ENCODE data around the gene HCRTR1.

The HCRTR1 gene

GRCh38 chr1:31620631-31621497 lies 3.4 kb downstream of the HCRTR1 start:
- H3K4me3 ChIP-seq (ENCODE audit: low read depth, low read length): no peak overlapping the region
- no peak for TF ChIP-seq CTCF (IDR thresholded peaks at IDR 0.05; ENCODE audit: low read depth, low read length)

GRCh38 chr1:31621498-31621820 lies 4.0 kb downstream of the HCRTR1 start:
- TF ChIP-seq CTCF (IDR thresholded peaks at IDR 0.05; ENCODE audit: low read depth, low read length): no peak
- no peak overlapping the region for H3K4me3 ChIP-seq (ENCODE audit: low read depth, low read length)

GRCh38 chr1:31621847-31622730 lies 4.6 kb downstream of the HCRTR1 start:
- TF ChIP-seq CTCF (IDR thresholded peaks at IDR 0.05; ENCODE audit: low read depth, low read length): no peak
- H3K4me3 ChIP-seq (ENCODE audit: low read depth, low read length): no peak overlapping the region

GRCh38 chr1:31623365-31623764 lies 5.9 kb downstream of the HCRTR1 start:
- no peak for TF ChIP-seq CTCF (IDR thresholded peaks at IDR 0.05; ENCODE audit: low read depth, low read length)
- no peak overlapping the region for H3K4me3 ChIP-seq (ENCODE audit: low read depth, low read length)

- no peak for TF ChIP-seq CTCF (IDR thresholded peaks at IDR 0.05; ENCODE audit: low read depth, low read length)
- H3K4me3 ChIP-seq (ENCODE audit: low read depth, low read length): no peak overlapping the region
These were observed 6.8 kb downstream of the HCRTR1 start for GRCh38 chr1:31624309-31624708.

- no peak for TF ChIP-seq CTCF (IDR thresholded peaks at IDR 0.05; ENCODE audit: low read depth, low read length)
These were observed 7.4 kb downstream of the HCRTR1 start for GRCh38 chr1:31624731-31625514.

More at GRCh38 chr1:31624731-31625514, 7.4 kb downstream of the HCRTR1 start:
- H3K4me3 ChIP-seq (ENCODE audit: low read depth, low read length): no peak overlapping the region
